Activated naive CD8-positive, alpha-beta T cell treated with anti-CD3 and anti-CD28 coated beads, Interleukin-2, amount 50 U/mL, for 24 hours (primary cell): ENCODE measurements around the gene PIM1.

Source experiments
- ATAC-seq: fragments of 150-1000 bp; cut with Tn5 transposase; one replicate; pipeline ENCODE4 v1.10.0; 2021
- DNase-seq: peaks from one replicate; pipeline ENCODE4 v3.0.0; 2021
- H3K27ac Mint-ChIP-seq: one replicate; pipeline ENCODE4 v1.8.0; 2021; ENCODE audit warnings: mild to moderate bottlenecking, mixed read lengths
- H3K27me3 Mint-ChIP-seq: one replicate; pipeline ENCODE4 v1.8.0; 2021; ENCODE audit warnings: mixed read lengths
- H3K36me3 Mint-ChIP-seq: one replicate; pipeline ENCODE4 v1.8.0; 2021; ENCODE audit warnings: low read depth, mixed read lengths
- H3K4me1 Mint-ChIP-seq: one replicate; pipeline ENCODE4 v1.8.0; 2021; ENCODE audit warnings: mixed read lengths
- H3K4me3 Mint-ChIP-seq: one replicate; pipeline ENCODE4 v1.8.0; 2021; ENCODE audit warnings: mild to moderate bottlenecking, moderate library complexity, mixed read lengths
- H3K9me3 Mint-ChIP-seq: one replicate; pipeline ENCODE4 v1.8.0; 2021; ENCODE audit warnings: mixed read lengths

Gene PIM1

DNA sequence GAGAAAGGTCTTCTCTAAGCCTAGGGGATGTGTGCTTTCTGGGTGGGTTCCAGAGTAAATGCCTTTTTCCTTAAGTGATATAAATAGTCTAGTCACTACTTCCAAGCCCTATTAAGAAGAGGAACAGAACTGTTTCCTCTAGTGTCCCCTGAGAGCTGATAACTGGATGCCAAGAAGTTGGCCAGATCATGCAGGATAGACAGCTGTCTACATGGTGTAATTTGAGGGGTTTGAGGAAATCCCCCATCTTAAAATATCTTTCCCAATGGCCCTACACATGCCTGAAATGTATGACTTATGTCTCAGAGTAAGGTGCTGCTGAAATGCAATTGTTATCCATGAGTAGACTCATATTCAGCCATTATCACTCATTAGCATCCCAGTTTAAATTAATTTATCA is 20.2 kb upstream of the PIM1 start:
- DNase-seq = no peak
- Mint-ChIP-seq H3K9me3 (no peaks in the 10 kb centered on the region), H3K4me3 (no peak overlapping the region), H3K4me1 (peaks cover 24% of the 10 kb centered on the region), H3K27me3 (no peaks in the 10 kb centered on the region), H3K27ac (peak overlapping the region; percentile 3), H3K36me3 (no peaks in the 10 kb centered on the region)
- peak; percentile 15 for ATAC-seq

DNA sequence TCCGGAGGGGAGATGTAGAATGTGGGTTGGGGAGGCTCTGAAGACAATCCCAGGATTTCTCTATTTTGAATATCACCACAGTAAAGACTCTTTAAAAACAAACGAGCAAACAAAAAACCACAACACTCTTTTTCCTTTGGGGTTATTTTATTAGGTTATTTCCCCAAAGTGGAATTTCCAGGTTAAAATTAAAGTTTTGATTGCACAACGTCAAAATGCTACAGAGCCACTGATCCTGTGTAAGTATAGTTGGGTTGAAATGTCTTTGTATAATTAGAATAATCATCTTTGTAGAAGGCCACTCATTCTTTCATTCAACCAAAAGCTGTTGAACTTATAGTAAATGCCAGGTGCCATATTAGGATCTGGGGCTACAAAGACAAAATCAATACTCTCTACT is 19.6 kb upstream of the PIM1 start:
- Mint-ChIP-seq H3K36me3 (no peaks in the 10 kb centered on the region), H3K27me3 (no peaks in the 10 kb centered on the region), H3K27ac (peak overlapping the region; percentile 3), H3K9me3 (no peaks in the 10 kb centered on the region), H3K4me1 (peaks cover 30% of the 10 kb centered on the region), H3K4me3 (no peak overlapping the region)
- ATAC-seq = peak; percentile 29
- no peak for DNase-seq

DNA sequence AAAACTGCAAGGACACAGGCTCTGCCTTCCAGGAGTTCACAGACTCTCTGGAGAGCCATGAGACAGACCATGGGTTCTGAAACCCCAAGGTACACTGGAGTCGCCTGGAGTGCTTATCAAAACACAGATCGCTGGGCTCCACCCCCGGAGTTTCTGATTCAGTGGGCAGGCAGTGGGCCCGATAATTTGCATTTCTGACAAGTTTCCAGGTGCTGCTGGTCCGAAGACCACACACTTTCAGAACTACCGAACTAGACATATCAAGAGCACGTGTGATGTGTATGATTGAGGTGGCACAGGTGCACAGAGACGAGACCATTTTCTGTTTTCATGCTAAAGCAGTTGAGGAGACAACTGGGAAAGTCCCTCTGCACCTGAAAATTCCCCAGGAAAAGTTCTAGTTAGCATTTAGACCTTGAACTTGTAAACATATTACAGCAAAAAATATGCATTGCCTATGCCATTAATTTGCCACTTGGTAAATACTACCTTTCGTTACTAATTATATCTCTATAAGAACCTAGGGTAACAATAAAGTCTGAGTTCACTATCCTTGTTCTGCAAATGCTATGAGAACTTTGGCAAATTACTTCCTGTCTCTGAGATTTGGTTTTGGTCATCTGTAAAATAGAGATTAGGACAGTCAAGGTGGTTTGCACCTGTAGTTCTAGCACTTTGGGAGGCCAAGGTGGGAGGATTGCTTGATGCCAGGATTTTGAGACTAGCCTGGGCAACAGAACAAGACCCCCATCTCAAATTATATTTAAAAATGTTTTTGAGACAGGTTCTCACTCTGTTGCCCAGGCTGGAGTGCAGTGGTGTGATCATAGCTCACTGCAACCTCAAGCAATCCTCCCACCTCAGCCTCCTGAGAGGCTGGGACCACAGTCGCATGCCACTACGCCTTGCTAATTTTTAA is 14.3 kb upstream of the PIM1 start:
- H3K4me1 Mint-ChIP-seq = peaks cover 36% of the 10 kb centered on the region
- ATAC-seq (peak; percentile 91), DNase-seq (peak; percentile 66)
- peak overlapping the region; percentile 77 for H3K27ac Mint-ChIP-seq
- H3K27me3 Mint-ChIP-seq = no peaks in the 10 kb centered on the region
- H3K36me3 Mint-ChIP-seq = no peaks in the 10 kb centered on the region
- no peaks in the 10 kb centered on the region for H3K9me3 Mint-ChIP-seq
- peak overlapping the region; percentile 22 for H3K4me3 Mint-ChIP-seq

DNA sequence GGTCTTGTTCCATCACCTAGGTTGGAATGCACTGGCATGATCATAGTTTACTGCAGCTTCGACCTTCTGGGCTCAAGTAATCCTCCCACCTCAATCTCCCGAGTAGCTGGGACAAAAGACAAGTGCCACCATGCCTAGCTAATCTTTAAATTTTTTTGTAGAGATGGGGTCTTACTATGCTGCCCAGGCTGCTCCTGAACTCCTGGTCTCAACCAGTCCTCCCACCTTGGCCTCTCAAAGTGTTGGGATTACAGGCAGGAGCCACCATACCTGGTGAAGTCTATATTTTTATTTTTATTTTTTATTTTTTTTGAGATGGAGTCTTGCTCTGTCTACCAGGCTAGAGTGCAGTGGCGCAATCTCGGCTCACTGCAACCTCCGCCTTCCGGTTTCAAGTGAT is 11.4 kb upstream of the PIM1 start:
- Mint-ChIP-seq H3K4me1 (peaks cover 36% of the 10 kb centered on the region), H3K27ac (no peak overlapping the region), H3K9me3 (no peaks in the 10 kb centered on the region), H3K36me3 (no peaks in the 10 kb centered on the region), H3K27me3 (no peaks in the 10 kb centered on the region), H3K4me3 (no peak overlapping the region)
- ATAC-seq = no peak
- no peak for DNase-seq

DNA sequence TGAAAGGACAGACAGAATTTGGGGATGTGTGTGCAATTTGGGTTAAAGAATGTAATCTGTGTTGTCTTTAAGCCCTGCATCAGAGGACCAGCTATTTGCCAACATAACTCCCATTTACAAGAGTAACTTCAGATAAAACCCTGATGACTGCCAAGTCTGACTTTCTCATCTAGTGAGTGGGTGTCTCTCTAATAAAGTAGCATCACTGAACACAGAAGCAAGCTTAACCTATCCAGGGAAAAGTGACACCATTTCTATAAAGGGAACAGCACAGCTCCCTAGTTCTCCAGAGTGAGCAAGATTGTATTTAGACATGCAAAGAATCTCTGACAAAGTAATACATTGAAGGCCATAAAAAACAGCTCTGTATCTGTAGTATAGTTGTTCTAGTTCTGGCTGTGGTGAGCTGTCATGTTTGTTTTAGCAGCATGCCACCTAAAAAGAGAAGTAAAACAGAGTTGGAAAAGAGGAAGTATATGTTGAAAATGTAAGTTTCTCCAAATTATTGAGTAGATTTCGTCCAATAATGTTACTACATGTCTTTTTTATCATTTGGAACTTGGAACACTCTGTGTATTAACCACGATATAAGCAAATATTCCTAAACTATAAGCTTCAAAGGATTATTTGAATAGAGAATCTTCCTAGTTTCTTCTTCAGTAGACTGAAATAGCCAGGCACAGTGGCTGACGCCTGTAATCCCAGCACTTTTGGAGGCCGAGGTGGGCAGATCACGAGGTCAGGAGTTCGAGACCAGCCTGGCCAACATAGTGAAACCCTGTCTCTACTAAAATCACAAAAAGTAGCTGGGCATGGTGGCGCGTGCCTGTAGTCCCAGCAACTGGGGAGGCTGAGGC is 8.8 kb upstream of the PIM1 start:
- H3K27me3 Mint-ChIP-seq = no peaks in the 10 kb centered on the region
- no peak overlapping the region for H3K27ac Mint-ChIP-seq
- H3K4me1 Mint-ChIP-seq = peaks cover 25% of the 10 kb centered on the region
- no peak overlapping the region for H3K4me3 Mint-ChIP-seq
- H3K9me3 Mint-ChIP-seq = no peaks in the 10 kb centered on the region
- ATAC-seq (no peak), DNase-seq (no peak)
- H3K36me3 Mint-ChIP-seq = no peaks in the 10 kb centered on the region

DNA sequence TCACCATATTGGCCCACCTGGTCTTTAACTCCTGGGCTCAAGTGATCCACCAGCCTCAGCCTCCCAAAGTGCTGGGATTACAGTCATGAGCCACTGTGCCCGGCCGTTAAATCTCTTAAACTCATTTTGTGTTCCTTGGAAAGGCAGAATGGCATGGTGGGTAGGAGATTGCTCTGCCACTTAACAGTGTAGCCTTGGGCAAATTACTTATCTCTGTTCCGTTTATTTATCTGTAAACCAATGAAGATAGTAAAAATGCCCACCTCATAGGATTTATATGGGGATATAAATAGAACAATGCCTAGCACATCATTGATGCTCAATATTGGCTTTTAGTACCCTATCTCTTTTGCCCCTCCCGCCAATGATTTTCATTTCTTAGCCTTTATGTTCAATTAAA is 7.2 kb upstream of the PIM1 start:
- H3K4me1 Mint-ChIP-seq = peaks cover 15% of the 10 kb centered on the region
- no peak overlapping the region for H3K4me3 Mint-ChIP-seq
- ATAC-seq = no peak
- no peak overlapping the region for H3K27ac Mint-ChIP-seq
- H3K36me3 Mint-ChIP-seq = no peaks in the 10 kb centered on the region
- DNase-seq = no peak
- no peaks in the 10 kb centered on the region for H3K27me3 Mint-ChIP-seq
- no peaks in the 10 kb centered on the region for H3K9me3 Mint-ChIP-seq

DNA sequence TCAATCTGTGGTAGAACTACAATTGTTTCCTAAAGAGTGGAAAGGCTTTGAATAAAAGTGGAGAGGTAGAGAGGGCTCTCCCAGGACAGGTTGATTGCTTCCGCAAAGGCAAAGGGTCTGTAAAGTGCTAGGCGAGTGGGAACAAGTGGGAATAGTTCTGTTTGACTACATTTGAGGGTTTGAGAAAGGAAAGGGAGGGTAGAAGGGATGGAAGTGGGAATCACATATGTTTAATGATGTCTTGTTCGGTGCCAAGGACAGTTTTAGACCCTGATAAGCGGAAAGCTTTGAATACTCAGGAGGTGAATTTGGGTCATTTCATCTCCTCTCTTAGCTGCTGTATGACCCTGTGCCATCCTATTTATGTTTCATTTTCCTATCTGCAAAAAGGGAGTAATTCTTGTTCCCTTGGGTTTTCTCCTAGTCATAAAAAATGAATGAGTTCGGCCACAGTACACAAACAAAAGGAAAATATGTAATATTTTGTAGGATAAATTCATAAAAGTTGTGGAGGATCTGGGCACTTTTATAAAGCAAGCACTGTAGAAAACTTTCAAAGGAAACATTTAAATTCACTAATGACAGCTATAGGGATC is 1.7 kb upstream of the PIM1 start:
- Mint-ChIP-seq H3K9me3 (no peaks in the 10 kb centered on the region), H3K27me3 (no peaks in the 10 kb centered on the region), H3K4me3 (peak overlapping the region; percentile 85), H3K36me3 (peaks cover 23% of the 10 kb centered on the region), H3K4me1 (peaks cover 38% of the 10 kb centered on the region), H3K27ac (peak overlapping the region; percentile 94)
- no peak for DNase-seq
- no peak for ATAC-seq

DNA sequence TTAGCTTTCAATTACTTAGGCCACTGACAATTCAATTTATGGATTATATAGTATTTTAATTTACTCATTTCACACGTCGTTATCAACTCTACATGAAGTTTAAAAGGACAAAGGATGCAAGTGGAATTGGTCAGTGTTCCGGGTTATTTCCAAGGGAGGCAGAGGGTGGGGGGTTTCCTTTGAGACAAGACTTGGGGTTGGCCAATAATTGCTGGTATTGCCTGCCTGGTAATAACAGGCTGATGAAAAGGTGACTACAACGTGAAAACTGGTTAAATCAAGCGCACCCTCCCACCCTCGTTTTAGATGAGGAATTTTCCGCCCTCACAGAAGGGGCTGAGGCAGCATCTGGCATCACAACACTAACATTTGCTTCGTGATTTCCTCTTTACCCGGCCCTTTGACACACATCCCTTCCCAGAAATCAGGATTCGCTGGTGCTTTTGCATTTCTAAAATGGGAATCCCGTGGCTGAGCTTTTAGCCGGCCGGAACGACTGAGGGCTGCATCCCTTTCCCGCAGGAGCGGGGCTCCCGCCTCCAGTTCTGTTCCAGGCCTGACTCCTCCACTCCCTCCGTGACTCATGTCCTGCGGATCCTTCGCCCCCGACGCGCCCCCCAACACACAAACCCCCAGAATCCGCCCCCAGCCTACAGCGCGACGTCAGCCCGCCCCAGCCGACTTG is 999 bp upstream of the PIM1 start:
- ATAC-seq (no peak), DNase-seq (peak; percentile 45)
- Mint-ChIP-seq H3K27me3 (no peaks in the 10 kb centered on the region), H3K4me1 (peaks cover 45% of the 10 kb centered on the region), H3K9me3 (no peaks in the 10 kb centered on the region), H3K36me3 (peaks cover 30% of the 10 kb centered on the region), H3K4me3 (peak overlapping the region; percentile 85), H3K27ac (peak overlapping the region; percentile 94)

DNA sequence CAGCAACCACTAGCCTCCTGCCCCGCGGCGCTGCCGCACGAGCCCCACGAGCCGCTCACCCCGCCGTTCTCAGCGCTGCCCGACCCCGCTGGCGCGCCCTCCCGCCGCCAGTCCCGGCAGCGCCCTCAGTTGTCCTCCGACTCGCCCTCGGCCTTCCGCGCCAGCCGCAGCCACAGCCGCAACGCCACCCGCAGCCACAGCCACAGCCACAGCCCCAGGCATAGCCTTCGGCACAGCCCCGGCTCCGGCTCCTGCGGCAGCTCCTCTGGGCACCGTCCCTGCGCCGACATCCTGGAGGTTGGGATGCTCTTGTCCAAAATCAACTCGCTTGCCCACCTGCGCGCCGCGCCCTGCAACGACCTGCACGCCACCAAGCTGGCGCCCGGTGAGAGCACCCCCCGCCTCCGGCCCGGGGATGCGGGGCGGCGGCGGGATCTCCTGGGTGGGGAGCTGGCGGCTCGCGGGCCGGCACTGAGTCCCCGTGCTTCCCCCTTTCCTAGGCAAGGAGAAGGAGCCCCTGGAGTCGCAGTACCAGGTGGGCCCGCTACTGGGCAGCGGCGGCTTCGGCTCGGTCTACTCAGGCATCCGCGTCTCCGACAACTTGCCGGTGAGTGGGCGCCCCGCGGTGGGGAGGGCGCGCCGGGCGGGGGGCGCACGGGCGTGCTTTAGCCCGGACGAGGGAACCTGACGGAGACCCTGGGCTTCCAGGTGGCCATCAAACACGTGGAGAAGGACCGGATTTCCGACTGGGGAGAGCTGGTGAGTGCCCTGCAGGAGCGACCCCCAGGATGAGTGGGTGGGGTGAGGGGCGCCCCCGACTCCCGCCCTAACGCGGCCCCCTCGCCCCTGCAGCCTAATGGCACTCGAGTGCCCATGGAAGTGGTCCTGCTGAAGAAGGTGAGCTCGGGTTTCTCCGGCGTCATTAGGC is 585 bp downstream of the PIM1 start:
- H3K9me3 Mint-ChIP-seq = no peaks in the 10 kb centered on the region
- DNase-seq (peak; percentile 63), ATAC-seq (no peak)
- peaks cover 46% of the 10 kb centered on the region for H3K36me3 Mint-ChIP-seq
- no peaks in the 10 kb centered on the region for H3K27me3 Mint-ChIP-seq
- peak overlapping the region; percentile 94 for H3K27ac Mint-ChIP-seq
- H3K4me1 Mint-ChIP-seq = peaks cover 56% of the 10 kb centered on the region
- peak overlapping the region; percentile 93 for H3K4me3 Mint-ChIP-seq

DNA sequence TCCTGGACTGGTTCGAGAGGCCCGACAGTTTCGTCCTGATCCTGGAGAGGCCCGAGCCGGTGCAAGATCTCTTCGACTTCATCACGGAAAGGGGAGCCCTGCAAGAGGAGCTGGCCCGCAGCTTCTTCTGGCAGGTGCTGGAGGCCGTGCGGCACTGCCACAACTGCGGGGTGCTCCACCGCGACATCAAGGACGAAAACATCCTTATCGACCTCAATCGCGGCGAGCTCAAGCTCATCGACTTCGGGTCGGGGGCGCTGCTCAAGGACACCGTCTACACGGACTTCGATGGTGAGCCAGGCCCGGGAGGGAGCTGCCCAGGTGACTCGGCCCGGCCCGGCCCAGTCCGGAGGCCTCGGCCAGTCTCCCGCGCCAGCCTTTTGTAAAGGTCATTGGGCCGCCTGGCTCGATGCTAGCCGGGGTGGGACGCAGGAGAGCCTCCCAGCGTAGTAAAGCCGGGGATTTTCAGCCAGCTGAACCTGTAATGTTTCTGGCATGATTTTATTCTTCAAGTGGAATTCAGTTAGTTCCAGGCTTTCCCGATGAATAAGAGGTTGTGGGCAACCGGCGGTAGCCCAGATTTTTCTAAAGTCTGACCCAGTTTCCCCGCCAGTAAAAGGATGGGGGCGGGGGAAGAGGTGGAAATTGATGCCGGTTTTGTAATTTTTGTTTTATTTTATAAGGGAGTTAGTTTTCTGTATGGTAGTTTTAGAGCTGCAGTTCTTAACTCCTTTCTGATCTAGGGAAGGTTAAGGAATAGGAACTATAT is 1.4 kb downstream of the PIM1 start:
- Mint-ChIP-seq H3K9me3 (no peaks in the 10 kb centered on the region), H3K27ac (peak overlapping the region; percentile 94), H3K4me1 (peaks cover 63% of the 10 kb centered on the region), H3K4me3 (peak overlapping the region; percentile 93), H3K27me3 (no peaks in the 10 kb centered on the region), H3K36me3 (peaks cover 53% of the 10 kb centered on the region)
- ATAC-seq (no peak), DNase-seq (peak; percentile 44)

DNA sequence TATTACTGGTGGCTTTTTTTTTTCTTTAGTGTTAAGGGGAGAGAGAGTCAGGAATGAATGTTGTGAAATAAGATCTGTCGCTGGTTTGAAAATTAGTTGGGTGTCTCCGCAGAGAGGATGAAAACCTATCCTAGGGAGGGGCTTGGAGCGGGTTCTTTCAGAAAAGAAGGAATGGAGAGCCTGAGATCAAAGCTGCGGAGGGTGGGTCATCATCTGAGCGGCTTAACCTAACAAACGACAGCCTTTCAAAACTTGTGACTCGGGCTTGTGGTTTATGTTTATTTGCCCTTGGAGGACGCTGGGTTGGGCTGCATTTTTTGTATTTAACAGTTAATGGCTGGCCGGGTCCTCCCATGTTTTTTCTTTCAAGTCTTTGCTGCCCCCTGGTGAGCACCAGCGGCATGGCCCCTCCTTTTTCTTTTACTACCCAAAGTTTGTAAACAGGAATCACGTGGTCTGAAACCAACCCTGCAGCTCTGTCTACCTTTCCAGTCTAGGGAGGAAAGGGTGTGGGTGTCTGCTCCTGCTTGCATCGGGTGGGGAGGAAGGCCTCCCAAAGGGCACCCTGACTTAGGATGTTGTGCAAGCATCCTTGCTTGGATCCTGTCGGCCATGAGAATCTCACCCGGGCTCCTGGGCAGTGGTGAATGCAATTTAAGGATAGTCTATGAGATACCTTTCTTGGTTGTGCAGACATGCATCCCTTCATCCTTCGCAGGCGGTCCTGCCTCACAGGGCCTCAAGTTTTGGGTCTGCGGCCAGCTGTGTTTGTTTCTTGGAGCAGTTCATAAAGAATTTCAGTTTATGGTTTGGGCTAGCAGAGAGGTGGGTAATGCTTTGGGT is 2.2 kb downstream of the PIM1 start:
- no peaks in the 10 kb centered on the region for H3K9me3 Mint-ChIP-seq
- peak overlapping the region; percentile 94 for H3K27ac Mint-ChIP-seq
- peaks cover 56% of the 10 kb centered on the region for H3K36me3 Mint-ChIP-seq
- ATAC-seq (peak; percentile 3), DNase-seq (peak; percentile 89)
- no peaks in the 10 kb centered on the region for H3K27me3 Mint-ChIP-seq
- peaks cover 70% of the 10 kb centered on the region for H3K4me1 Mint-ChIP-seq
- H3K4me3 Mint-ChIP-seq = peak overlapping the region; percentile 93

DNA sequence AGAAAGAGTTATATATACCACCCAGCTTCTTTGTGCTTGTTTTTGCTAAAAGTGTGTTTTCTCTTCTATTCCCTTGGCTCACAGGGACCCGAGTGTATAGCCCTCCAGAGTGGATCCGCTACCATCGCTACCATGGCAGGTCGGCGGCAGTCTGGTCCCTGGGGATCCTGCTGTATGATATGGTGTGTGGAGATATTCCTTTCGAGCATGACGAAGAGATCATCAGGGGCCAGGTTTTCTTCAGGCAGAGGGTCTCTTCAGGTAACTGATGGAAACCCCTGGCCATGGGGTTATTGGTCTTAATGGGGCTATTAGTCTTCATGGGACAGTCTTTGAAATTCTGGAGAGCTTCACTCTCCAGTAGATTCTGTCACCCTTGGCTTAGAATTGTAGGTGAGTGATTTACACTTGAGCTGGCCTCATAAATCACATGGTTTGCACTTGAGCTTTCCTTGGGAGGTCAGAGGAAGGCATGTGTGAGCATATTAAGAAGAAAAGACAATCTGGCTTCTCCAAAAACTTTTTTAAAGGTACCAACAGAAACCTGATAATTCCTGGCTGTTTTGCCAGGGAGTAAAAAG is 3.0 kb downstream of the PIM1 start:
- no peak for DNase-seq
- no peaks in the 10 kb centered on the region for H3K27me3 Mint-ChIP-seq
- H3K36me3 Mint-ChIP-seq = peaks cover 56% of the 10 kb centered on the region
- peaks cover 76% of the 10 kb centered on the region for H3K4me1 Mint-ChIP-seq
- peak overlapping the region; percentile 94 for H3K27ac Mint-ChIP-seq
- peak overlapping the region; percentile 93 for H3K4me3 Mint-ChIP-seq
- no peak for ATAC-seq
- no peaks in the 10 kb centered on the region for H3K9me3 Mint-ChIP-seq
